Left lung (tissue), 14 donors: Measurements from ENCODE around the gene PSG2. TPM values are rescaled to one million over a fixed set of nuclear protein-coding genes. Genes with fewer than 3 reads are reported as not detected.
"Not testable (repeated sequence)": the region's sequence is repeated elsewhere in the genome, so short reads cannot be mapped to it uniquely, and the experiment has no call there.

Experiments
- ATAC-seq: fragments of 200-7000 bp; cut with Tn5 transposase; one replicate; pipeline ENCODE4 v1.9.1; 2020; ENCODE audit warnings: moderate library complexity
- DNase-seq, 4 donors: peaks; one replicate each; pipeline ENCODE4 v3.0.0-alpha.2; 2013 to 2020
- H3K27ac ChIP-seq, 2 donors: fragments of 200-600 bp; sonication (generic) in 1 of 2; one replicate each; pipeline versions ENCODE4 v1.5.0 to v1.8.0; 2020 to 2021
- H3K27me3 ChIP-seq, 2 donors: fragments of 200-600 bp; sonication (generic) in 1 of 2; one replicate each; pipeline versions ENCODE4 v1.5.0 to v1.8.0; 2020 to 2021
- H3K36me3 ChIP-seq, 2 donors: fragments of 200-600 bp; sonication (generic) in 1 of 2; one replicate each; pipeline versions ENCODE4 v1.5.0 to v1.8.0; 2020 to 2021
- H3K4me1 ChIP-seq, 2 donors: fragments of 200-600 bp; one replicate each; pipeline ENCODE4 v1.8.0; 2021
- H3K4me3 ChIP-seq, 2 donors: fragments of 200-600 bp; sonication (generic) in 1 of 2; one replicate each; pipeline versions ENCODE4 v1.5.0 to v1.8.0; 2020 to 2021; ENCODE audit warnings: mild to moderate bottlenecking in 1 of 2
- H3K9me3 ChIP-seq, 2 donors: fragments of 200-600 bp; sonication (generic) in 1 of 2; one replicate each; pipeline versions ENCODE4 v1.5.0 to v1.8.0; 2020 to 2021
- intact Hi-C, 2 donors: fragments of 100-400 bp; cut with DNase I; formaldehyde crosslinking; loops; one replicate each; pipeline versions ENCODE4 v1.11.2 to v1.14.2; 2022
- long read RNA-seq, 12 donors: library from polyadenylated mRNA in 2 of 12; unstranded in 2 of 12; transcript quantifications; one replicate each; pipeline ENCODE4 v2.0.0 and lab custom pipeline, GENCODE V29; 2019 to 2026
- polyA plus RNA-seq, 6 donors: library from polyadenylated mRNA; unstranded; fragments of 120-200 nt; gene quantifications; one replicate each; pipeline ENCODE4 v1.2.1, GENCODE V29; 2013; ENCODE audit not compliant: insufficient read length in 6 of 6
- total RNA-seq, 2 donors: library from RNA; stranded (reverse); fragmentation: NEBNext Ultra II Directional; extraction: Animal tissue kit (Norgen Biotek cat#: 25700); gene quantifications; one replicate each; pipeline ENCODE4 v1.2.1, GENCODE V29; 2021
- TF ChIP-seq, protein P1 (sequence below), 2 donors: fragments of 200-600 bp; sonication (generic) in 1 of 2; IDR thresholded peaks; one replicate each; pipeline versions ENCODE4 v1.5.0 to v1.8.0; 2021; ENCODE audit warnings: antibody characterized with exemption in 2 of 2
- donor health status: DM: no; HTN: yes; CAD: no.
- donor health status: DM: no; HTN: no; CAD: no.

PSG2 gene
- total RNA-seq (not detected), polyA plus RNA-seq (under 1 TPM in 2 of 6 donors, not detected in 4; 0.27 to 0.68 TPM)
- long read RNA-seq, donor 1 = 0 reads
- long read RNA-seq, donor 2 = 0 reads
- long read RNA-seq, donor 3 = 0 reads
- long read RNA-seq, donor 4 = 0 reads
- long read RNA-seq, donor 5 = 0 reads
- long read RNA-seq, donor 6 = 0 reads
- long read RNA-seq, donor 7 = 0 reads
- long read RNA-seq, donor 8 = 0 reads
- long read RNA-seq, donor 9 = 0 reads
- long read RNA-seq, donor 10 = 0 reads
- long read RNA-seq, donor 11 = 0 reads
- long read RNA-seq, donor 12 = 0 reads

DNA sequence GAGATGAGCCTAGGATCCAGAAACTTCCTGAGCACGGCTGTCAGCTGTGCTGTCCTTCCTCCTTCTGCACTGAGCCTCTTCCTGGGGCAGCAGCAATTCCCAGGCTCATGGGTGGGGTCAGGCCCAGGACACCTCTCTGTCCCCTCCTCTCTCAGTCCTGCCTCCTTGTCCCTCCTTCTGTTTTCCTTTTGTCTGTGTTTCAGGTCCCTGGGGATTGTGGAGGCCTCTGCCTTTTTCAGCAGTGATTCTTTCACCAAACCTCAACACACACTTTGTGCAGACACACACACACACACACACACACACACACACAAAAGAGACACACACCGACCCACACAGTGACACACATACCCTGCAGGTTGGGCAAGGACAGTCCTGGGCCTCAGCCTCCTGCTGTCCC, at the start of gene PSG2:
PSG2 (minus strand) TSS at position 101 of the 400 bp plus-strand sequence. CDS start 132 bp downstream, outside the sequence.
- H3K4me1 ChIP-seq, intact Hi-C loops, H3K4me3 ChIP-seq, H3K27ac ChIP-seq, H3K36me3 ChIP-seq, H3K27me3 ChIP-seq, H3K9me3 ChIP-seq, ATAC-seq, DNase-seq: not testable (repeated sequence)

DNA sequence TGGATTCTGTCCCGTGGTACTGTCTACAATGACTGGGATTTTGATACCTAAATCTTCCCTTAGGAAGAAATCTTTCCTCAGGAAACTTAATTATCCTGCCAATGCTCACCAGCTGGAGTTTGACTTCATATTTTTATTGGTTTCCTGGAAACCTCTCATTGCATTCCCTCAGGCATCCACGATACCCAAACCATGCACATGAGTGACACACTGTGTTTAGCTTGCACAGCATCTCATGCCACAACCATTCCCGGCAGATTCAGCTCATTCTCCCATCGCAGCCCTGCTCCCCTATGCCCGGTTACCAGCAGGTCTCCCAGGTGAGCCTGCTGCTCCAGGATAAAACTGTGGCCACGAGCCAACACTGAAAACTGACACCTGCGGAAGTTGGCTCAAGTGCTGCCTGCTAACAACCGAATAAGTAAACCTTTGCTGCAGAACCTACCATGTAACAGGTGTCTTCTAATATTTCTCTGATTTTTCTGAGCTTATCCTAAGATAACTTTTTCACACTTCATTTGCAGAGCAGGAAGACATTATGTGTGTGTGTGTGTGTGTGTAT, 48.9 kb upstream of the PSG2 start:
- H3K27ac ChIP-seq, ATAC-seq, H3K36me3 ChIP-seq, H3K9me3 ChIP-seq, H3K4me1 ChIP-seq, intact Hi-C loops, H3K27me3 ChIP-seq, H3K4me3 ChIP-seq: not testable (repeated sequence)
- peak in 1 of 4 donors; percentile 60 for DNase-seq

DNA sequence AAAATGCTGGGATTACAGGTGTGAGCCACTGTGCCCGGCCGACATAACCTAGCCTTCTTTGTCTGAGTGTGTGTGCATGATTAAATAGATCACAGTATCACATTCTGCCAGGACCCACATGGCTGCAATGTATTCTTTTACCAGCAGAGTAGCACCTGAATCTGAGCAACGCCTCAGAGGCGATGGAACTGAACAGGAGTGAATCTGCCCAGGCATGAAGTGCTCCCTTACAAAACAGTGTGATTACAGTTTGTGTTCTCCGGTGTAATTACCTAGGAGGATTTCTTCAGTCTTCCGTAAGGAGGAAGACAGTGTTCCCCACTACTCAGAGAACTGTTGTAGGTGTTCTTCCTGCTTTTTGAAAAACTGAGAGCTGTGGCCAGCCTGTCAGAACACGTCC, 46.7 kb upstream of the PSG2 start:
- H3K27me3 ChIP-seq, H3K4me1 ChIP-seq, ATAC-seq, DNase-seq, H3K9me3 ChIP-seq, H3K4me3 ChIP-seq, intact Hi-C loops, H3K36me3 ChIP-seq, H3K27ac ChIP-seq: not testable (repeated sequence)

DNA sequence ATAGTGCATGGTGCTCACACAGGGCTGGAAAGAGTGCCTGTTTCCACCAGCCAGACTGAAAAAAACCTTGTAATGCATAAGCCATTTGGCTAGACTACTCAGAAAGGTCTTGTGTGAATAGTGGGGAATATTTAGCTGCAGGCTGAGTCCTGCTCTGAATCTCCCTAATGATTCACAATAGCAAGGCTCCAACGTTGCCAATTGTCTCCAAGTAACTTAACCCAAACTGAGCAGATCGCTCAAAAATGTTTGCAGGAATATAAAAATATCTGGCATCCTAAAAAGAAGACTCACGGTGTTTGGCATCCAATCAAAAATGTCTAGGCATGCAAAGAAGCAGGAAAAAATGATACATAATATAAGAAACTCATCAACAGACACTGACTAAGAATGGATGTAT, 44.8 kb upstream of the PSG2 start:
- H3K9me3 ChIP-seq, DNase-seq, H3K4me3 ChIP-seq, H3K27me3 ChIP-seq, H3K4me1 ChIP-seq, intact Hi-C loops, H3K27ac ChIP-seq, ATAC-seq, H3K36me3 ChIP-seq: not testable (repeated sequence)

DNA sequence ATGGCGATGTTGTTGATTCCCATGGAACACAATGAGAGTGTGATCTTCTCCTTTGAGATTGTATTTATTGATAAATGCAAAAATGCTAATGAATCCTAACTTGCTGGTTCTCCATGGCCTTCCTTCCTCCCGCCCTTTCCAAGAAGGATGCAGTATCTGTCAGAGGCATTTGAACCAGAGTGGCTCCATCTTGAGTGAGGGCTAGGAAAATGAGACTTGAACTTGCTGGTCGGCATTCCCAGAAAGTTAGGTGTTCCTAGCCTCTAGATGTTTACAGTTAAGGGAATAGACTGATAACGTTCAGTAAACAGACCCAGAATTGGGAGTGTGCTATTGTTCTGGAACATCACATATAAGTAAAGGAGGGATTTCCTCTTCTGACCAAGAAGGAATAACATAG, 44.2 kb upstream of the PSG2 start:
- no peak overlapping the region for H3K27ac ChIP-seq
- TF ChIP-seq, protein P1, sequence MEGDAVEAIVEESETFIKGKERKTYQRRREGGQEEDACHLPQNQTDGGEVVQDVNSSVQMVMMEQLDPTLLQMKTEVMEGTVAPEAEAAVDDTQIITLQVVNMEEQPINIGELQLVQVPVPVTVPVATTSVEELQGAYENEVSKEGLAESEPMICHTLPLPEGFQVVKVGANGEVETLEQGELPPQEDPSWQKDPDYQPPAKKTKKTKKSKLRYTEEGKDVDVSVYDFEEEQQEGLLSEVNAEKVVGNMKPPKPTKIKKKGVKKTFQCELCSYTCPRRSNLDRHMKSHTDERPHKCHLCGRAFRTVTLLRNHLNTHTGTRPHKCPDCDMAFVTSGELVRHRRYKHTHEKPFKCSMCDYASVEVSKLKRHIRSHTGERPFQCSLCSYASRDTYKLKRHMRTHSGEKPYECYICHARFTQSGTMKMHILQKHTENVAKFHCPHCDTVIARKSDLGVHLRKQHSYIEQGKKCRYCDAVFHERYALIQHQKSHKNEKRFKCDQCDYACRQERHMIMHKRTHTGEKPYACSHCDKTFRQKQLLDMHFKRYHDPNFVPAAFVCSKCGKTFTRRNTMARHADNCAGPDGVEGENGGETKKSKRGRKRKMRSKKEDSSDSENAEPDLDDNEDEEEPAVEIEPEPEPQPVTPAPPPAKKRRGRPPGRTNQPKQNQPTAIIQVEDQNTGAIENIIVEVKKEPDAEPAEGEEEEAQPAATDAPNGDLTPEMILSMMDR (IDR thresholded peaks at IDR 0.05) = no peak
- ATAC-seq (no peak), DNase-seq (no peak)
- peaks cover 0 to 7% of the 10 kb centered on the region in 2 donors for H3K27me3 ChIP-seq
- H3K4me3 ChIP-seq = no peak overlapping the region
- intact Hi-C loops = no loop called here
- no peaks in the 10 kb centered on the region for H3K4me1 ChIP-seq
- no peaks in the 10 kb centered on the region for H3K9me3 ChIP-seq
- no peaks in the 10 kb centered on the region for H3K36me3 ChIP-seq

DNA sequence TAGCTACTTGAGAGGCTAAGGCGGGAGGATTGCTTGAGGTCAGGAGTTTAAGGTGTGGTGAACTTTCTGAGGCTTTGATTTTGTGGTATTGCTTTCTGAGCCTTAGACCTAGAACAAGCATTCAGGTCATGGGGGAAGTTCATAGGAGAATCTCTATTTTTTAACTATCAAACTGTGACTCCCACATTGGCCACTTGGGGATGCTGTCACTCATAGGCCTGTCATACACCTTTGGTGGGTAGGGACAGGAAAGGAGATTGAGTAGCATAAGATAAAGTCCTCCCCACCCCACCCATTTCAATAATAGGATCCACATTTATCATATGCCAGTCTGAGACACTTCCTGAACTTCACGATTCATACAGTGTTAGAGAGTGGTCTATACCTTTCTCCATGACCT, 41.9 kb upstream of the PSG2 start:
- Histone ChIP-seq H3K4me3 (no peak overlapping the region), H3K27ac (no peak overlapping the region), H3K4me1 (no peaks in the 10 kb centered on the region), H3K9me3 (no peaks in the 10 kb centered on the region), H3K27me3 (peaks cover 0 to 7% of the 10 kb centered on the region in 2 donors), H3K36me3 (no peaks in the 10 kb centered on the region)
- DNase-seq (no peak), ATAC-seq (no peak)
- TF ChIP-seq, protein P1 (IDR thresholded peaks at IDR 0.05) = no peak
- intact Hi-C loops = no loop called here

DNA sequence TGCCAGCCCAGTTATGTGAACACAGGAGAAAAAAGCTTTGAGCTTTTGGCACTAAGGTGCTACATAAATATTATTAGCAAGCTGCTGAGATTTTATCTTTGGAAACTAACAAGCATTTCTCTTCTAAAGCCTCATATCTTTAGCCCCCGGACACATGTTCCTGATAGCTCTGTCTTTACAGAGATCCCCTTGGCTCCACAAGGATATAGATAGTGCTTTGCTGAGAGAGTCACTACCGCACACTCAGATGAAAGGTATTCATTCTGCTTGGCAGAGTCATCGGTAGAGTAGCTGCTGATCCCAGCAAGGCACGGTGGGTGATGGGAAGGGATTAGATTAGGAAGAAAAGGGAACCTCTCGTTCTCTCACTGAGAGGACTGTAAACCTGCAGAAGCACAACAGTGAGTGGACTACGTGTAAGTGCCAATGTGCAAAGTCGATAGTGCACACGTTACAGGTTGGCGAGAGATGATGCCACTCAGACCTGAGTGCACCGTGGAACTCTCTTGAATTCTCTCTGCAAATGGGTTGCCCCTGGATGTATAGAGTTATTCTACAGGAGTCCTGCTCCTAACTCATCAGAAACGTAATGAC, 38.0 kb upstream of the PSG2 start:
- H3K4me3 ChIP-seq, H3K27ac ChIP-seq, H3K27me3 ChIP-seq, H3K4me1 ChIP-seq, ATAC-seq, H3K36me3 ChIP-seq, intact Hi-C loops, H3K9me3 ChIP-seq, DNase-seq: not testable (repeated sequence)

DNA sequence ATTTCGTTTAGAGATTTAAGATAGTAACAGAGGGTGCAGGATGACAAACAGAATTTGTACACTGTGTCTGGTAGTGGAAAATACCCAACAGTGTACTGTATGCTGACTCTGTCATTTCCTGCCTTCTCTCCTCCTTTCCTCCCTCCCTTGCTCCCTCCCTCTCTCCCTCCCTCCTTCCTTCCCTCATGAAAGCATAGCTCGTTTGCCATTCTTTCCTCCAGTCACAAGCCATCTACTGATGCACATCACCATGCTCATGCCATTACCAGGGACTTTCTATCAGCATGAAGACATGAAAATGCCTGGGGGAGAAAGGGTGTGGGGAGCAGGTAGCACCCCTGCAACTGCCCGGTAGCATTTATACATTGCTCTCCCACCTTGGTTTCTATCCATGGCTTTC, 37.0 kb upstream of the PSG2 start:
- H3K4me3 ChIP-seq, DNase-seq, intact Hi-C loops, H3K27me3 ChIP-seq, H3K4me1 ChIP-seq, ATAC-seq, H3K27ac ChIP-seq, H3K9me3 ChIP-seq, H3K36me3 ChIP-seq: not testable (repeated sequence)

DNA sequence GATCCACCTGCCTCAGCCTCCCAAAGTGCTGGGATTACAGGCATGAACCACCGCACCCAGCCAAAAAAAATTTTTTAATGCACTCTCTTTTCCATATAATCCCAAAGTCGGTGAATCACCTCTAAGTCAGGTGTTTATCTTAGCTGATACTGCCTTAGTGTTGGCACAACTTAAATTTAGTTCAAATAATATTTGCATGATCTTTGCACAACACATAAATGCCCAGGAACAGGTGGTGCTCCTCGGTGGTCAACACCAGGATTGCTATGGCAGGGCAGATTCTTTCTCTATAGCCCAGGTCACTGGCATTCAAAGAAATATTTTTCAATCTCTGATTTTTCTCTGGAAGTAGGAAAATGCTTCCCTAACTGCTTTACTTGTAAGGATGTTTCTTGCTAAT, 33.9 kb upstream of the PSG2 start:
- H3K36me3 ChIP-seq, H3K9me3 ChIP-seq, H3K4me3 ChIP-seq, H3K27me3 ChIP-seq, DNase-seq, H3K4me1 ChIP-seq, H3K27ac ChIP-seq, ATAC-seq, intact Hi-C loops: not testable (repeated sequence)

DNA sequence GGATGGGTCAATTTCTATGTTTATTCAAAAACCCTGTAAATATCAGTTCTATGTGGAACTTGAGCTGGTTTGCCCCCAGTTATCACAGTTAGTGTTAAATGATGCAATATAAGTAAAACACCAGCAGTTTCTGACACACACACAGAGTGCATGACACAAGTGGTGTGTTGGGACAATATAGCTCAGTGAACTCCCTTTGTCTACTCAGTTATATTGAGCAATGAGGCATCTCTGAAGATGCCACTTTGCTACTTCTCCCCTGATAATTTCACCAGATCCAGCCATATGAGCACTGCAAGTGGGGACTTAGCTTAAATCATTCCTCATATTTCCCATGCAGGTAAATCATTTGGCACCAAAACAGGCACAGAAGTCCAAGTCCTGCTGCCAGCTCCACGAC, 33.0 kb upstream of the PSG2 start:
- H3K27ac ChIP-seq, DNase-seq, H3K4me1 ChIP-seq, H3K36me3 ChIP-seq, H3K27me3 ChIP-seq, H3K9me3 ChIP-seq, ATAC-seq, intact Hi-C loops, H3K4me3 ChIP-seq: not testable (repeated sequence)

DNA sequence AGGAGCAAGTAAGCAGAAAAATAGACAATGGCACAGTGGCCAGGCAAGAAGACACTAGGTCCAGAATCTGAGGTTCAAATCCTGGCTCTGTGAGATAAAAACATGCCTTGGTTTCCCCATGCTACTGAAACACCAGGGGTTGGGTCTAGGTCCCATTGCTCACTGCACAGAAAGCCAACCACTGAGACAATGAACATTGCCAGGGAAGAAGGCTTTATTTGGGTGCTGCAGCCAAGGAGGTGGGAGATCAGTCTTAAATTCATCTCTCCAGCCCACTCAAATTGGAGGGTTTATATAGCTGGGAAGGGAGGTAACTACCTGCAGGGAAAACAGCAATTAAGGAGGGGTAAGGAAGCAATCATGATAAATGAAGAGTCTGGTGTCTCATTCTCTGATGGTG, 32.6 kb upstream of the PSG2 start:
- DNase-seq, H3K36me3 ChIP-seq, H3K4me3 ChIP-seq, H3K27me3 ChIP-seq, H3K27ac ChIP-seq, H3K4me1 ChIP-seq, ATAC-seq, intact Hi-C loops, H3K9me3 ChIP-seq: not testable (repeated sequence)
